Measurements from ENCODE around the gene HELT. TPM values are rescaled to one million over a fixed set of nuclear protein-coding genes. Genes with fewer than 3 reads are reported as not detected.
A peak's percentile ranks its signal among the peaks of the same experiment; 100 is the strongest.
"Not testable (repeated sequence)": the region's sequence is repeated elsewhere in the genome, so short reads cannot be mapped to it uniquely, and the experiment has no call there.

HELT gene
- total RNA-seq, 2 donors from 2014 or later = not detected

DNA sequence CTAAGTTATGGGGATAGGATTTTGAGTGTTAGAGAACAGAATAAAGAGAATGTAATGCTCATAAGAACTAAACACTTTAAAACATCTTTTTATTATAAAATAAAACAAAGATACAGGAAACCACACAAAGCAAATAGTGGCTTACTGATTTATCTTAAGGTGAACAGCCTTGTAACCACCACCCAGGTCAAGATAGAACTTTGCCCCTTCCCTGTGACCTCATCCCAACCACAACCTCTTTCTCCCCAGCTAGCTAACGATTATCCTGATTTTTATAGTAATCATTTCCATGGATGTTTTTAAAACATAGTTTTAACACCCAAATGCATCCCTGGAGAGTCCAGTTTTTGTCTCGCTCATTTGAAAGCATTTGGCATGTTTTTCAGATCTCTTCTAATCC, 17.0 kb downstream of the HELT start:
- DNase-seq (no peak), ATAC-seq (no peak)
- Mint-ChIP-seq H3K4me3 (no peak overlapping the region), H3K27me3 (peaks cover 67% of the 10 kb centered on the region), H3K27ac (no peak overlapping the region), H3K36me3 (ENCODE audit: low read depth) (no peaks in the 10 kb centered on the region), H3K4me1 (peaks cover 13% of the 10 kb centered on the region)
- H3K9me3 ChIP-seq (ENCODE audit: control insufficient read depth, low read length, poor library complexity, severe bottlenecking) = no peaks in the 10 kb centered on the region

DNA sequence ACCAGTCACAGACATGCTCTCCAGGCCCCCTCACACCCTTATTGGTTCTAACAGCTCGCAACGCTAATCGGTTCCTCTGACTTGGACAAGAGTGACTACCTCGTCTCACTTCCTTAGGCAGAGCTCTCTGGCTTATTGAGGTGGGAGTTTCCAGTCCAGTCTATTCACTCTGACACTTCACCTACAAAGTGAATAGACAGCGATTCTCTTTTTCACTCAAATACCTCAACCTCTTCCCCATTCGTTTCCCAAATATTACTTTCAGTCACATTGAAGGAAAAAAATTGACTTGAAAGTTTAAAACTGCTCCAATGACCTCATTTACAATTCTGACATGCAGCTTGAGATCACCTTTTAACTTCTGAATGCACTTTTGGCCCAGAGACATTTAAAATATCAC, 17.7 kb downstream of the HELT start:
- ATAC-seq (no peak), DNase-seq (no peak)
- Mint-ChIP-seq H3K4me3 (no peak overlapping the region), H3K27ac (no peak overlapping the region), H3K27me3 (peaks cover 62% of the 10 kb centered on the region), H3K36me3 (ENCODE audit: low read depth) (no peaks in the 10 kb centered on the region), H3K4me1 (peaks cover 13% of the 10 kb centered on the region)
- H3K9me3 ChIP-seq (ENCODE audit: control insufficient read depth, low read length, poor library complexity, severe bottlenecking) = no peaks in the 10 kb centered on the region

DNA sequence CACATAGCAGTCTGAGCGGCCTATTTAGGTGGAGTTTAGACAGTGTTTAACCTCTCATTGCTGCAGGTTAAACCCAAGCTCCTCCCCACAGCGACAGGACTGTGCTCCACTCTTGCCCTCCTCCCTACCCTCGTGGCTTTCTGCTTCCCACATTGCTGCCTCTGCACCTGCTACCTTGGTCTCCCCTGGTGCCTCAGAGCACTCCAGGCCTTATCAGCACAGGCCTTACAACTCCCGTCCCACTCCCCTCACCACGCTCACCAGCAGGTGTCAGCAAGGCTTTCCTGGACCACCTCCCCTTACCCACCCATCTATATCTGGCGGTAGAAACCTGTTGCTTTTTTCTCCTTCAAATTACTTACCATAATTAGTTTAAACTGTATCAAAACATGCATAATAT, 18.6 kb downstream of the HELT start:
- no peak overlapping the region for H3K4me3 Mint-ChIP-seq
- H3K9me3 ChIP-seq (ENCODE audit: control insufficient read depth, low read length, poor library complexity, severe bottlenecking) = no peaks in the 10 kb centered on the region
- H3K27ac Mint-ChIP-seq = no peak overlapping the region
- ATAC-seq = no peak
- peaks cover 56% of the 10 kb centered on the region for H3K27me3 Mint-ChIP-seq
- no peak for DNase-seq
- H3K36me3 Mint-ChIP-seq (ENCODE audit: low read depth) = no peaks in the 10 kb centered on the region
- H3K4me1 Mint-ChIP-seq = peaks cover 13% of the 10 kb centered on the region

DNA sequence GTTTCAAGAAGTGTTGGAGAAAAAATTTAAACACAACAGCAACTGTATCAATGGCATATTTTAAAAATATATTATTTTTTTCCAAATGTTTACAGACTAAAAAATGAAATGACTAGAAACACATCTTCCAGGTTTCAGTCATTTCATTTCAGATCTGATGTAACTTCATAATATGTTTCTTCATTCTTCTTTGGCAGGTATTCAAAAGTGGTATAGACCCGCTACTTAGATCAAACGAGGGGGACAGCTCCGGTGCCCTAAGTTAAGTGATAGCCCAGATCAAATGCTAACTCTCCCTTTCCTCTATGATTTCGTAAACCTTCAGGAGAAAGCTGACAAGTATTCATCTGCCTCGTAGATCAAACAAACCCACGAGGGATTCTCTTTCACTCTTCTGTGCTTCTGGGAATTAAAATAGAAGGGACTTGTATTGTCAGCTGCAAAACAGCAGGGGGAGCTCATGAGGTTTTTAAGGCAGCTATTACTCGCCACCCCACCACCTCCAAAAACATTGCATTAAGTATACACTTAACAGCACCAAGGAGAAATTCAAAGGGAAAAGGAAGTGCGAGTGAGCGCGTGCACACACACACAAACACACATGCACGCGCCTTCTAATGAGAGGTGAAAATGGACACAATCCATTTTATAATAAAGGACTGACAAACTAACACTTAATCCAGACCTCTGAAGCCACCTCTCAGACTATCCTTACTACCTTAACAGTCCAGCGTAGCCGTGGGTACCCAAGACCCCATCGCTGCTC, 21.4 kb downstream of the HELT start:
- no peaks in the 10 kb centered on the region for H3K36me3 Mint-ChIP-seq (ENCODE audit: low read depth)
- no peak overlapping the region for H3K27ac Mint-ChIP-seq
- no peaks in the 10 kb centered on the region for H3K9me3 ChIP-seq (ENCODE audit: control insufficient read depth, low read length, poor library complexity, severe bottlenecking)
- peaks cover 57% of the 10 kb centered on the region for H3K27me3 Mint-ChIP-seq
- no peak overlapping the region for H3K4me3 Mint-ChIP-seq
- H3K4me1 Mint-ChIP-seq = peaks cover 10% of the 10 kb centered on the region
- ATAC-seq (peak; percentile 87), DNase-seq (peak in 1 of 3 donors; percentile 25)

DNA sequence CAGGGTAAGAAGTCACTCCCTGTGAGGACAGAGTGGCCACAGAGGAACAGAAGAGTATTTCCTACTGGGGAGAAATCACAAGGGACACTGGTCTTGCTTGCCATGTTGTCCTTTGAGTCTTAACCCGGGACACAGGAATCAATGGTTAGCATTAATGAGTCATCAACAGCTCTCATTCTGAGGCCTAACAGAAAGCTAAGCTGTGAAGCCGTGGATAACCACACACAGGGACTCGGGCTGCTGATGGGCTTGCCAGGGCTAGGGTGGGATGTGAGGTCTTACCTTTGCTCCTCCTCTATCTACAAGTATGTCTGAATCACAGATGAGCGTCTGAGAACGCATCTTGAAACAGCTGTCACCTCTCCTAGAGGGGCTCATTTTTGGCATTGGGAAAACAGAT, 22.2 kb downstream of the HELT start:
- ATAC-seq = no peak
- Mint-ChIP-seq H3K27me3 (peaks cover 63% of the 10 kb centered on the region), H3K36me3 (ENCODE audit: low read depth) (peaks cover under 1% of the 10 kb centered on the region), H3K27ac (no peak overlapping the region), H3K4me1 (peaks cover 7% of the 10 kb centered on the region), H3K4me3 (no peak overlapping the region)
- H3K9me3 ChIP-seq (ENCODE audit: control insufficient read depth, low read length, poor library complexity, severe bottlenecking) = no peaks in the 10 kb centered on the region
- DNase-seq = no peak

DNA sequence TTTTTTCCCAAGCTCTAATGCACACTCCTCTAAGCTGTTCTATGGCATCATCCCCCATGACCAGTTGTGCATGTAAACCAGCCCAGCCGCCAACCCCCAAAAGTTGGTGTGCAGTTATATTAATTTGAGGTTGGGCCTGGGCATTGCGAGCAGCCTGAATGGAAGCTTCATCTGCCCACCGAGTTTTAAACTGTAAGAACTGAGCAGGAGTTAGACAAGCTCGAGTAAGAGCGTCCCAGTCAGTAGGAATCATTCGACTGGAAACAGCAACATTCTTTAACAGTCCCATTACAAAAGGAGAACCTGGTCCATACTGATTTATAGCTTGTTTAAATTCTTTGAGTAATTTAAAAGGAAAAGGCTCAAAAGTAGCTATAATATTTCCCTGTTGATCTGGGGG, 32.0 kb downstream of the HELT start:
- not testable (repeated sequence) for H3K4me3 Mint-ChIP-seq; H3K9me3 ChIP-seq (ENCODE audit: control insufficient read depth, low read length, poor library complexity, severe bottlenecking); H3K4me1 Mint-ChIP-seq; ATAC-seq; H3K36me3 Mint-ChIP-seq (ENCODE audit: low read depth); H3K27ac Mint-ChIP-seq; DNase-seq
- peaks cover 64% of the 10 kb centered on the region for H3K27me3 Mint-ChIP-seq

DNA sequence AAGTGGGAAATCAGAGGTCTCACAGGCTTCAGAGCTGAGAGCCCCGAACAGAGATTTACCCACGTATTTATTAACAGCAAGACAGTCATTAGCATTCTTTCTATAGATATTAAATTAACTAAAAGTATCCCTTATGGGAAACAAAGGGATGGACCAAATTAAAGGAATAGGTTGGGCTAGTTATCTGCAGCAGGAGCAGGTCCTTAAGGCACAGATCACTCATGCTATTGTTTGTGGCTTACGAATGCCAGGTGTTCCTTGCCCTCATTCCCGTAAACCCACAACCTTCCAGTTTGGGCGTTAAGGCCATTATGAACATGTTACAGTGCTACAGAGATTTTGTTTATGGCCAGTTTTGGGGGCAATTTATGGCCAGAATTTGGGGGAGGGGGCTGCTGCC, 33.0 kb downstream of the HELT start:
- H3K27me3 Mint-ChIP-seq = peaks cover 63% of the 10 kb centered on the region
- not testable (repeated sequence) for H3K4me3 Mint-ChIP-seq; H3K4me1 Mint-ChIP-seq; H3K9me3 ChIP-seq (ENCODE audit: control insufficient read depth, low read length, poor library complexity, severe bottlenecking); H3K27ac Mint-ChIP-seq; ATAC-seq; DNase-seq; H3K36me3 Mint-ChIP-seq (ENCODE audit: low read depth)

DNA sequence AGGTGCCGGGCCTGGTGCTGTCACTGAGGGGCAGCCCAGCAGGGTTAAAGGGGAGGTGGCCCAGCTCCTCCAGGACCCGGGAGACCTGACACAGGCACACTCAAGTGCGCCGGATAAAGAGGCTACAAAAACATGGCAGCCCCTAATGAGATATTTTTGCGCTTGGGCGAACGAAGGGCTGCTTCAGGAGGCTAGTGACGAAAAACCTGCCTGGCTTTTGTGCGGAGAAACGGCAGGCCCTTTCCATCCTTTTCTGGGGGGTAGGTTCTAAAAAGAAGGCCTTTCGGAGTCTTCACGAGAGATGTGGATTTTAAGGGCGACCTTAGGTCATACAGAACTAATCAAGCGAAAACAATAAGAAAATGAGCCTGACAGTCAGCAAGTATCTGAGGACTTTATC, 35.5 kb downstream of the HELT start:
- Mint-ChIP-seq H3K4me3 (no peak overlapping the region), H3K36me3 (ENCODE audit: low read depth) (no peaks in the 10 kb centered on the region), H3K27ac (no peak overlapping the region), H3K4me1 (no peaks in the 10 kb centered on the region), H3K27me3 (peaks cover 72% of the 10 kb centered on the region)
- H3K9me3 ChIP-seq (ENCODE audit: control insufficient read depth, low read length, poor library complexity, severe bottlenecking) = no peaks in the 10 kb centered on the region
- DNase-seq (no peak), ATAC-seq (no peak)

DNA sequence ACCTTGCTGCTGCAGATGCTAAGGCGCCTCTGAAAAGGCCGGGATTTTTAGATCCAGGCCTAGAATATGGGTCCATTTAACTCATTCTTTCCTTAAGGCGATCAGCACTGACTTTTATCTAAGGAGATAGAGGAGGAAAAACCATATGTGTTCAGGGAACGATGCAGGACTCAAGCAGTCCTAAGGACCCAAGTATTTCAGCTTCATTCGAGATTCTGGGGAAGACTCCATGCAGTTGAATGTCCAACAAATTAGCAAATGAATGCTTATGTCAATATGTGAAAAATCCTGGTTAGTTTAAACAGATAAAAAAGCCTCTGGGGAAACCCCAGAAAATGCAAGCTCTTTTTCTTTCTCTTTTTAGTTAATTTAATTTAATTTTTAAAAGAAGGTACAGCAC, 36.0 kb downstream of the HELT start:
- DNase-seq (no peak), ATAC-seq (no peak)
- peaks cover 73% of the 10 kb centered on the region for H3K27me3 Mint-ChIP-seq
- H3K36me3 Mint-ChIP-seq (ENCODE audit: low read depth) = no peaks in the 10 kb centered on the region
- H3K4me3 Mint-ChIP-seq = no peak overlapping the region
- no peak overlapping the region for H3K27ac Mint-ChIP-seq
- H3K4me1 Mint-ChIP-seq = no peaks in the 10 kb centered on the region
- no peaks in the 10 kb centered on the region for H3K9me3 ChIP-seq (ENCODE audit: control insufficient read depth, low read length, poor library complexity, severe bottlenecking)

DNA sequence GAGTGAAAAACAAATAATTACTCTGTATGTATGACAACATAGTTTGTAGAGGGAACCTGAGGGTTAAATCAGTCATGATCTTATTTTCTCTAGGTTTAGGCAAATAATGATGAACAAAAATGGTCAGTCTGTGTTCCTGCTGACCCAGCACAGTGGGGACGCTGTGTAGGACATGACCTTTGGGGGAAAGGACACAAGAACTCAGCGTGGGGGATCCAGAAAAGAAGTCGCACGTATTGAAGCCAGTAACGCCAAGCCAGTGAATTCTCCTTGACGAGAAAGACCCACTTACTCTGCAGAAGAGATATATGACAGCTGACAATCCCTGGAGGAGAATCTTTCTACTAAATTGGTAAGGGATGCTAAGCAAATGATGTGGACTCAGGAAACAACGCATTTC, 36.6 kb downstream of the HELT start:
- H3K4me1 Mint-ChIP-seq = no peaks in the 10 kb centered on the region
- peaks cover 70% of the 10 kb centered on the region for H3K27me3 Mint-ChIP-seq

DNA sequence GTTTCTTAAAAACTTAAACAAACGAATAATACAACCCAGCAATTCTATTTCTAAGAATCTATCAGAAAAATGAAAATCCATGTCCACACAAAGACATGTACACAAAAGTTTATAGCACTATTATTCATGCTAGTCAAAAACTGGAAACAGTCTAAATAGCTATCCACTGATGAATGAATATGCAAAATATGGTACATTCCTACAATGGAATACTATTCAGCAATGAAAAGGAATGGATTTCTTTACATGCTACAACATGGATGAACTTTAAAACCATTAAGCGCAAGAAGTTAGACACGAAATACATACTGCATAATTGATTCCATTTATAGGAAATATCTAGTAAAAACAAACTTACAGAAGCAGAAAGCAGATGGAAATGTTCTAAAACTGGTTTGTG, 43.3 kb downstream of the HELT start:
- no peak overlapping the region for H3K27ac Mint-ChIP-seq
- no peak overlapping the region for H3K4me3 Mint-ChIP-seq
- H3K4me1 Mint-ChIP-seq = no peaks in the 10 kb centered on the region
- H3K27me3 Mint-ChIP-seq = peaks cover 51% of the 10 kb centered on the region
- peaks cover 2% of the 10 kb centered on the region for H3K36me3 Mint-ChIP-seq (ENCODE audit: low read depth)
- no peaks in the 10 kb centered on the region for H3K9me3 ChIP-seq (ENCODE audit: control insufficient read depth, low read length, poor library complexity, severe bottlenecking)
- ATAC-seq (no peak), DNase-seq (no peak)

More for the DNA sequence above, 36.6 kb downstream of the HELT start:
- Mint-ChIP-seq H3K36me3 (ENCODE audit: low read depth) (no peaks in the 10 kb centered on the region), H3K27ac (no peak overlapping the region), H3K4me3 (no peak overlapping the region)
- DNase-seq (no peak), ATAC-seq (no peak)
- no peaks in the 10 kb centered on the region for H3K9me3 ChIP-seq (ENCODE audit: control insufficient read depth, low read length, poor library complexity, severe bottlenecking)

DNA sequence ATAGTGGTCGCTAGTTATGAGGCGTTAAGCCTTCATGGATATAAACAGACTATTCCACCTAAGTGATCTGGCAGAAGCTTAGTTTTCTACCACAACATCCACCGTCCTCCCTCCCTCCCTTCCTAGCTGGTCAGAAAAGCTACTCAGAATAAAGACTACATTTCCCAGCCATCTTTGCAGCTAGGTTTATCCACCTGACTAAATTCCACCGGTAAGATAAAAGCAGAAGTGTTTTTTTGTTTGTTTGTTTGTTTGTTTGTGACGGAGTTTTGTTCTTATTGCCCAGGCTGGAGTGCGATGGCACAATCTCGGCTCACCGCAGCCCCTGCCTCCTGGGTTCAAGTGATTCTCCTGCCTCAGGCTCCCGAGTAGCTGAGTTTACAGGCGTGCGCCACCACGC, 44.3 kb downstream of the HELT start:
- Mint-ChIP-seq H3K4me1 (no peaks in the 10 kb centered on the region), H3K4me3 (no peak overlapping the region), H3K36me3 (ENCODE audit: low read depth) (peaks cover 2% of the 10 kb centered on the region), H3K27me3 (peaks cover 43% of the 10 kb centered on the region), H3K27ac (no peak overlapping the region)
- ATAC-seq (no peak), DNase-seq (no peak)
- H3K9me3 ChIP-seq (ENCODE audit: control insufficient read depth, low read length, poor library complexity, severe bottlenecking) = no peaks in the 10 kb centered on the region

DNA sequence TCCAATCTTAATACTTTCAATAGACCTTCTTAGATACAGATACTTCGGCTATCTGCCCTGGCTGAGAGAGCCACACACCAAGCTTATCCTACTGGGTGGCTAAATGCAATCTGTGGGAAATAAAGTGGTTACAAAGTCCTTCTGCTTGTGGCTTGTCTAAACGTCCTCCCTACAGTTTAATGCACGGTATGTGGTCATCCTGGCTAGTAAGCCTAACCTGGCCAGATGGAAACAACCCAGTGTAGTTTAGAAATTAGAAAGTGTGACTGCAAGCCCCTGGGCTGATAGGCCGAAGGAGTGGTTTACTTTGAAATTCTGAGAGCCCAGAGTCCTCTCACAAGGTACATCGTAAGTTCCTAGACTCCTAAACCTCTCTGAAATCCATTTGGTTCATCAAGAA, 47.9 kb downstream of the HELT start:
- no peak overlapping the region for H3K4me3 Mint-ChIP-seq
- H3K36me3 Mint-ChIP-seq (ENCODE audit: low read depth) = peaks cover 3% of the 10 kb centered on the region
- H3K27me3 Mint-ChIP-seq = peaks cover 28% of the 10 kb centered on the region
- DNase-seq (no peak), ATAC-seq (no peak)
- H3K27ac Mint-ChIP-seq = no peak overlapping the region
- no peaks in the 10 kb centered on the region for H3K4me1 Mint-ChIP-seq
- H3K9me3 ChIP-seq (ENCODE audit: control insufficient read depth, low read length, poor library complexity, severe bottlenecking) = no peaks in the 10 kb centered on the region

DNA sequence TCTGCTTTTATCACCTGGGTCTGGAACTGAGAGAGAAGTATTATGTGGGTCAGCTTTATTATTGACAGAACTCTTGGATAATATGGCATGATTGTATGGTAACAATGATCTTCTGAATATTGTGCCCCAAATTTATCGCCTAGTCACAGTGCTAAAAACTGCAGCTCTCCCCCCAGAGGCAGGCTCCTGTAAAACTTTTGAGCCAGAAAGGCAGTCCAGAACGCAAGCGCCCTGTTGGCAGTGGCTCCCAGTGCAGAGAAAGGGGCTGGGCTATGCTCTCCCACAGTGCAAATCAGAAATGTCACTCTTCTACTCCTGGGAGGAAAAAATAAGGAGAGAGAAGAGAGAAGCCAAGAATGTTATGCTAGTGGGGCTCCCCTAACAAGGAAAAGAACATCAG, 50.5 kb downstream of the HELT start:
- ATAC-seq = no peak
- no peak for DNase-seq
- H3K4me3 Mint-ChIP-seq = no peak overlapping the region

More for the DNA sequence above, 50.5 kb downstream of the HELT start:
- H3K27me3 Mint-ChIP-seq = peaks cover 38% of the 10 kb centered on the region
- no peaks in the 10 kb centered on the region for H3K4me1 Mint-ChIP-seq
- peaks cover 2% of the 10 kb centered on the region for H3K36me3 Mint-ChIP-seq (ENCODE audit: low read depth)
- H3K27ac Mint-ChIP-seq = no peak overlapping the region
- H3K9me3 ChIP-seq (ENCODE audit: control insufficient read depth, low read length, poor library complexity, severe bottlenecking) = no peaks in the 10 kb centered on the region

All from T-helper 17 cell (primary cell).